GM19099 (cell line): ENCODE results near the gene DEGS2.

Experiments
- POLR2A ChIP-seq: IDR thresholded peaks from 3 replicates; pipeline ENCODE4 v1.6.1; 2011; ENCODE audit warnings: low read depth; ENCODE audit not compliant: insufficient read length; ENCODE audit errors: extremely low read depth

The DEGS2 gene

GRCh38 chr14:100159094-100159864 lies at the start of gene DEGS2:
DEGS2 (minus strand) TSS chr14:100159645; CDS start chr14:100159587, 58 bp downstream.
- no peak for TF ChIP-seq POLR2A

- no peak for TF ChIP-seq POLR2A
Measured at GRCh38 chr14:100203962-100204834, 44.8 kb upstream of the DEGS2 start.

GRCh38 chr14:100203146-100203545 lies 43.7 kb upstream of the DEGS2 start:
- no peak for TF ChIP-seq POLR2A

GRCh38 chr14:100202712-100203111 lies 43.3 kb upstream of the DEGS2 start:
- TF ChIP-seq POLR2A, result no peak

GRCh38 chr14:100201701-100202100 lies 42.3 kb upstream of the DEGS2 start:
- TF ChIP-seq POLR2A, result no peak

GRCh38 chr14:100200311-100200710 lies 40.9 kb upstream of the DEGS2 start:
- no peak for TF ChIP-seq POLR2A

- no peak for TF ChIP-seq POLR2A
Measured at GRCh38 chr14:100199240-100199860, 39.9 kb upstream of the DEGS2 start.

GRCh38 chr14:100193417-100194357 lies 34.2 kb upstream of the DEGS2 start:
- no peak for TF ChIP-seq POLR2A

- TF ChIP-seq POLR2A, result peak; percentile 73
Measured at GRCh38 chr14:100192672-100193416, 33.4 kb upstream of the DEGS2 start.

- TF ChIP-seq POLR2A, result no peak
Measured at GRCh38 chr14:100192250-100192671, 32.8 kb upstream of the DEGS2 start.

- no peak for TF ChIP-seq POLR2A
Measured at GRCh38 chr14:100191584-100192249, 32.3 kb upstream of the DEGS2 start.

- TF ChIP-seq POLR2A, result no peak
Measured at GRCh38 chr14:100190126-100190525, 30.7 kb upstream of the DEGS2 start.

GRCh38 chr14:100188392-100189030 lies 29.1 kb upstream of the DEGS2 start:
- no peak for TF ChIP-seq POLR2A
